ENCODE measurements around the gene INPP5F. TPM values are rescaled to one million over a fixed set of nuclear protein-coding genes. Genes with fewer than 3 reads are reported as not detected.

Gene INPP5F
- total RNA-seq, 1 experiment from 2014 or later, result 14.9 TPM

- Mint-ChIP-seq H3K4me1 (ENCODE audit: insufficient read depth, unreplicated experiment) (peaks cover 42% of the 10 kb centered on the region), H3K27me3 (ENCODE audit: insufficient read depth, unreplicated experiment) (no peaks in the 10 kb centered on the region), H3K9me3 (ENCODE audit: unreplicated experiment) (no peaks in the 10 kb centered on the region), H3K27ac (ENCODE audit: low read depth, unreplicated experiment) (peak overlapping the region; percentile 52), H3K4me3 (ENCODE audit: unreplicated experiment) (no peak overlapping the region), H3K36me3 (ENCODE audit: insufficient read depth, unreplicated experiment) (no peaks in the 10 kb centered on the region)
- no peak for DNase-seq (ENCODE audit: unreplicated experiment)
- POLR2A ChIA-PET, result interaction anchor here (1.0 to 7.0 kb wide), 7 partner anchors 10 to 167 kb away, joined by 3 to 131 read pairs (median 4); partner anchors contain the start of gene SEC23IP
- intact Hi-C loops (cut with micrococcal nuclease), result no loop called here
- CTCF ChIA-PET, result interaction anchor here (1.0 to 2.2 kb wide), 4 partner anchors 9 to 121 kb away, joined by 3 to 13 read pairs (median 4); no protein-coding TSS in a partner anchor
- no TSS peak for BruUV-seq (replicated peaks)
- no peak for TF ChIP-seq CTCF (IDR thresholded peaks at IDR 0.05; ENCODE audit: unreplicated experiment)
Observed at GRCh38 chr10:119728172-119728800, 2.4 kb downstream of the INPP5F start.

GRCh38 chr10:119734396-119735332 lies 8.8 kb downstream of the INPP5F start:
- Mint-ChIP-seq H3K27ac (ENCODE audit: low read depth, unreplicated experiment) (peak overlapping the region; percentile 31), H3K9me3 (ENCODE audit: unreplicated experiment) (no peaks in the 10 kb centered on the region), H3K4me3 (ENCODE audit: unreplicated experiment) (no peak overlapping the region), H3K4me1 (ENCODE audit: insufficient read depth, unreplicated experiment) (peaks cover 18% of the 10 kb centered on the region), H3K27me3 (ENCODE audit: insufficient read depth, unreplicated experiment) (no peaks in the 10 kb centered on the region), H3K36me3 (ENCODE audit: insufficient read depth, unreplicated experiment) (no peaks in the 10 kb centered on the region)
- TF ChIP-seq CTCF (IDR thresholded peaks at IDR 0.05; ENCODE audit: unreplicated experiment), result no peak
- POLR2A ChIA-PET, result interaction anchor here (0.6 to 9.6 kb wide), 11 partner anchors 8 to 158 kb away, joined by 3 to 131 read pairs (median 6); partner anchors contain the start of genes BAG3, INPP5F, MCMBP and SEC23IP
- DNase-seq (ENCODE audit: unreplicated experiment), result peak; percentile 46
- intact Hi-C loops (cut with micrococcal nuclease), result no loop called here
- CTCF ChIA-PET, result interaction anchor here (1.1 to 2.2 kb wide), 3 partner anchors 47 to 127 kb away, joined by 4 to 5 read pairs (median 5); no protein-coding TSS in a partner anchor
- no TSS peak for BruUV-seq (replicated peaks)

- POLR2A ChIA-PET, result interaction anchor here (0.7 to 9.6 kb wide), 11 partner anchors 9 to 157 kb away, joined by 3 to 131 read pairs (median 6); partner anchors contain the start of genes BAG3, INPP5F, MCMBP and SEC23IP
- peaks cover 18% of the 10 kb centered on the region for H3K4me1 Mint-ChIP-seq (ENCODE audit: insufficient read depth, unreplicated experiment)
- no peaks in the 10 kb centered on the region for H3K27me3 Mint-ChIP-seq (ENCODE audit: insufficient read depth, unreplicated experiment)
- intact Hi-C loops (cut with micrococcal nuclease), result no loop called here
- no peak for TF ChIP-seq CTCF (IDR thresholded peaks at IDR 0.05; ENCODE audit: unreplicated experiment)
- H3K9me3 Mint-ChIP-seq (ENCODE audit: unreplicated experiment), result no peaks in the 10 kb centered on the region
- no peak overlapping the region for H3K4me3 Mint-ChIP-seq (ENCODE audit: unreplicated experiment)
- no peaks in the 10 kb centered on the region for H3K36me3 Mint-ChIP-seq (ENCODE audit: insufficient read depth, unreplicated experiment)
- no peak overlapping the region for H3K27ac Mint-ChIP-seq (ENCODE audit: low read depth, unreplicated experiment)
- no peak for DNase-seq (ENCODE audit: unreplicated experiment)
- CTCF ChIA-PET, result interaction anchor here (1.1 to 2.7 kb wide), 5 partner anchors 15 to 127 kb away, joined by 4 to 11 read pairs (median 5); no protein-coding TSS in a partner anchor
- no TSS peak for BruUV-seq (replicated peaks)
Observed at GRCh38 chr10:119735451-119735850, 9.6 kb downstream of the INPP5F start.
